HG03039 (cell line): ENCODE data around the gene FHIT.
"Not testable (repeated sequence)": the region's sequence is repeated elsewhere in the genome, so short reads cannot be mapped to it uniquely, and the experiment has no call there.

ENCODE experiments used
- ATAC-seq: cut with Tn5 transposase; IDR thresholded peaks from one replicate; pipeline ENCODE4 v1.9.1; 2021; ENCODE audit warnings: mild to moderate bottlenecking, moderate library complexity; ENCODE audit not compliant: unreplicated experiment

FHIT gene

DNA sequence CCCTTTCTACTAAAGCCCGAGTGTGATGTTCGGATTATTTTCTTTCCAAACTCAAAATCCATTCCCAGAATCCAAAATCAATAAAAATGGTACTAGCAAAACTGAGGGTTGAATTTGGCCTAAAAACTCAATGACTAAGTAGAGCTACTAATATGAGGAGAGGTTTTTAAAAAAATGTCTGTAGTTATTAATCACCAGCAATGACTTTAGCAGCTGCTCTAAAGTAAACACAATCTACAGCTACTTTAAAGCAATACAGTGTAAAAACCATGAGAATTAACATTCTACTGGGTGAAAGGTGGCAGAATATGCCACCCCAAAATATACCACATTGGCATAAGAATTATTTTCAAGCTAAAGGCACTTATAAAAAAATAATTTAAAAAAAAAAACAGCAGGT lies 23.5 kb downstream of the FHIT start:
- no peak for ATAC-seq

DNA sequence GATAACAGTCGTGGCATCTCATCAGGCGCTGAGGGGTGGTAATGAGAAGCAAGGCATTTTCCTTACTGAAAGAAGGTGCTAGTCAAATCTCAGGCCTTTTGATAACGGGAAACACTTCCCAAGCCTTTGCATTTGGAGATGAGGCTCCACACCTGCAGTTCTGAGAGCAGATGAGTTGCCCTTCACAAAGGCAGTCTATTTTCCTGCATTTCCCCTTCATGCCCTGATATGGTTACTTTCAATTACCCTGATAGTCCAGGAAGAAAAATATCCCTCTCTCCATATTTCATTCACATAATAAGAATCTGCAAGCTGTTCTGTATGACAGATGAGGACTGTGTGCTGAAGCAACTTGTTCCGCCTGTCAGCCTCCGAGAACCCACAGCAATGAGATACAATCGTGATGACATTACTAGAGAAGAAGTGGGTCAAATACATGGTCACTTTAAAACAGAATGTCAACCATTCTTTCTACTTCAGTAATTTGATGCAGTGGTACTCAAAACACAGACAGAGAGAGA lies 25.0 kb downstream of the FHIT start:
- ATAC-seq = no peak

DNA sequence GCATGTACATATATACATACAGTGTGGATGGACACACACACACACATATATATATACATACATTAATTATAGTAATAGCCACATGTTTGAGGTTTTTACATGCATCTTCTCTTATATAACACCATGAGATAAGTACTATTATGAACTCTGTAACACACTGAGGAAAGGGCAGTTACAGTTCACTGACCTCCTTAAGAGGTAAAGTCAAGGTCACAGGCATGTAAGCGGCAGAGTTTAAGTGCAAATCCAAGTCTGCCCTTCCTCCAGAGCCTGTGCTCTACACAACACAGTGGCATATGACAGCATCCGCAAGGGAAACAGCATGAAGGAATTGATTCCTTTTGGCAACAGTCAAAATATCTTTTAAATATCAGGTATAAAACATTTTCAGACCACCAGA lies 26.4 kb downstream of the FHIT start:
- ATAC-seq = no peak

DNA sequence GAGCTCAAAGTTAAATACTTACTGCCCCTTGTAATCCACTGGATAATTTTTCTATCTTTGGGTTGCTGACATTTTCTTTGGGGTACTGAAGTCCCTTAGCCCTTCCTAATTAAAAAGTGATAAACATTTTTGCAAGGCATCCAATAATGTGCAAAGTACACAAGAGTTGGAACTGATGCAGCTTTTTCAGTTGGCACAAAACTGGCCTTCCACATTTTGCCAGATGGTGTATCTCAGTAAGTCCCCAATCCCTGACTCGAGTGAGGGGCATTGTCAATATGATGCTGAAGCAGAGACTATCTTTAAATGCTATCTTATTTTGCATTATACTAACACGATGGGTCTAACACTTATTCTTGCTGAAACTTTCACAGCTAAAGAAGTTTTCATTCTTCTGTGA lies 27.8 kb downstream of the FHIT start:
- ATAC-seq = no peak

DNA sequence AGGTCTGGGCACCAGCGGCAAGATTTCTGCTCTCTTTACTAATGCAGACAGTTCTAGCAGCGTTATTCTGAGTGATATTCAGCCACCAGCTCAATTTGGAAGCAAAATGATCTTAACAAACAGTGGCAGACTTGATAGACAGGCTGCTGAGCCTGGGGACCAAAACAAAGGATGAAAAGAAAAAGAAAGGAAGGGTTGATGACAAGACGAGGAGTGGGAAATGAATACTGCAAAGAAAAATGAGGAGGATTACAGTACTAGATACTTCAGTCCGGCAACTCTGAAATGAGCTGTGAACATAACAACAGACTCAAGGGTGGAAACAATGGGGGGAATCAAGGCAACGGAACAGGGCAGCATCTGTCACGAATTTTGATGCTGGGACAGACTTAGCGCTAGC lies 28.8 kb downstream of the FHIT start:
- no peak for ATAC-seq

DNA sequence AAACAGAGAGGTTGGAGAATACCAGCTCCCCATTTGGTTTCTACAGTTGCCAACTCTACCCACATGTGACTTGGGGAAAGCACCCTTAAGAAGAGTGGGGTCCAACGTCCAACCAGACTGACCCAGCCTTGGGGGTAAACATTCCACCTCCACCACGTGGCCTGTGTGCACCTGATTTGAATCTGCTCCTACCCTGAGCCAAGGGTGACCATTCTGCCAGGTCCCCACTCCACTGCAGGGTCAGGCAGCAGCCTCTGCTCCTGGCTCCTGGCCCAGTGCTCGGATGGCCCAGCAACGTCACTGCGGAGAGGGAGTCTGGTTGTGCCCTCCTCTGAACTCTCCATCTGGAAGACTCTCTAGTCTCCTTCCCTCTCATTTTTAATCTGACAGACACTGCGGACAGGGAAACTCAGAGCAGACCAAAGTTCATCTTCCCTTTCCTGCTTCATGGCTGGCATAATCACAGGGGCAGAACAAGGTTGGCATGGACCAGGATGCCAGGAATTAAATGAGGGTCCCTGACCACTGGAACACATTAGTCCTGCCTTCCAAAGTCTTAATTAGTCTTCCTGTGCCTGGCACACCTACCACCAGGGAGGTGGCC lies 29.4 kb downstream of the FHIT start:
- ATAC-seq = no peak

DNA sequence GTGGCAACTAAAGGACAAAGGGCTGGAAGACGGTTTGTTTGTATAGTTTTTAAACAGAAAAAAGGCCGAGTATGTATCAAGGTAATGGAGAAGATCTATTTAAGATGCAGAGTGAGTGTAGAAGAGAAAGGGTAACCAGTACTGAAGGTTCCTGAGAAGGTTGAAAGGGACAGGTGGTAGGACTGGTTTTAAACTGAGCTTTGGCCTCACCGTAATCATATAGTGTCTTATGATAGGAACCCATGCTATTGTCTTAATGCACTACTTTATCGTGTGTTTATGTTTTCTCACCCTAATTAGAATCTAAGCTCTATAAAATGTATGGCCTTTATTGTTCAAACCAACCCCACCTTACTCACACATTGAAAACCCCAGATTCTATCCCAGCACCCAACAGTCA lies 32.7 kb downstream of the FHIT start:
- no peak for ATAC-seq

DNA sequence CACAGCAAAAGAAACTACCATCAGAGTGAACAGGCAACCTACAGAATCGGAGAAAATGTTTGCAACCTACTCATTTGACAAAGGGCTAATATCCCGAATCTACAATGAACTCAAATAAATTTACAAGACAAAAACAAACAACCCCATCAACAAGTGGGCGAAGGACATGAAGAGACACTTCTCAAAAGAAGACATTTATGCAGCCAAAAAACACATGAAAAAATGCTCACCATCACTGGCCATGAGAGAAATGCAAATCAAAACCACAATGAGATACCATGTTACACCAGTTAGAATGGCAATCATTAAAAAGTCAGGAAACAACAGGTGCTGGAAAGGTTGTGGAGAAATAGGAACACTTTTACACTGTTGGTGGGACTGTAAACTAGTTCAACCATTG lies 35.1 kb downstream of the FHIT start:
- not testable (repeated sequence) for ATAC-seq

DNA sequence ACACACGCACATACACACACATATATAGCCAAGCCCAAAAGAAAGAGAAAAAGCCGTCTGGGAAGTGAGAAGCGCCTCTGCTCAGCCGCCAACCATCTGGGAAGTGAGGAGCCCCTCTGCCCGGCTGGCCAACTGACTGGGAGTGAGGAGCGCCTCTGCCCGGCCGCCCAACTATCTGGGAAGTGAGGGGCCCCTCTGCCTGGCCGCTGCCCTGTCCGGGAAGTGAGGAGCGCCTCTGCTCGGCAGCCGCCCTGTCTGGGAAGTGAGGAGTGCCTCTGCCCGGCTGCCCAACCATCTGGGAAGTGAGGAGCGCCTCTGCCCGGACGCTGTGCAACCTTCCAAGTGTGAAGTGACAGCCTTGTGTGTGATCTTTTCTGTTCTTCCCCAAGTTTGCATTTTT lies 49.2 kb downstream of the FHIT start:
- ATAC-seq = no peak

DNA sequence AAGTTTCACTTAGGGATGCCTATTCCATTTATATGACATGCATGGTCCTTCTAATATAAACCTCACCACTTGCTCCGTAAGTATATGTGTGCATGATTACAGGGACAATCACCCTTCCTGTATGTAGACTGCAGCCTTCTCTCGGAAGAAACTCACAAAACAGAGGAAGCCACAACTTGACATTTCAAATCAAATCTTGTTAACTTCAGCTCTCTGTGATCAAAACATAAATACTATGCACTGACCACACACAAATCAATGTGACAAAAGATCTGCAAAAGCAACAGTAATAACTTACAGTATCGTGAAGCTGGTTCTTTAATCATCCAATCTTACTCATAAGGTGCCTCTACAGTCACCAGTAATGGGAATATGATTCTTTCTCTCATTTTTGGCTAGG lies 50.2 kb downstream of the FHIT start:
- ATAC-seq = no peak

DNA sequence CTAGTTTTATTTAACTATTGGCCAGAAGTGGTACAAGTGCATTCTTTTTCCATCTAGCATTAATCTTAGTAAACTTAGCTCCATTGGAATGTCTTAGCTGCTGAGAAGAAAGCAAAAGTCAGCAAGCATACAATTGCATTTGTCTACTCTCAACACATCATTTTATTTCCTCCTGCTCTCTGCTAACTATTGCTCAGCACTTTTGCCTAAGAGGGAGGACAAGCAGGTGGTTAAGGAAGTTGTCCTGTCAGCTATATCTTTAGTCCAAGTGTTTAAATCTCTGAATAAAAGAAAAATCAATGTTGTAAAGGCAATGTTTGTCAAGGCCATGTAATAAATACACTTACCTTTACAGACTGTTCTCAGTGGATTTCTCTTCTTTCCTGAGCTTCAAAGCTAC lies 51.0 kb downstream of the FHIT start:
- ATAC-seq = no peak

DNA sequence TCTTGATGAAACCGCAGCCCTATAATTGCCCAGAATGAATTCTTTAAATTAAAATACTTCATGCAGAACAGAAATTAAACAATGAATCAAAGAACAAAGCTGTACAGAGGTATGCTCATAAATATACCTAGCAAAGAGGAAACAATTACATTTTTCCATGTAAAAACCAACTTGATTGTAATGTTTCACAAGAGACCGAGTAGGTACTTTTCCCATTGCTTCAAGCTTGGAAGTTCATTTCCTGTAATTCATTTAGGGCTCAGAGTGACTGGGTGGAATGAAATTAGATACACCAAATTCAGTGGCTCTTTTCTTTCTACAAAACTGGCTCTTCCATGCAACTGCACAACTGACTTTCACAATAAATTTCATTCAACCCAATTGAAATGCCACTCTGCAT lies 51.4 kb downstream of the FHIT start:
- ATAC-seq = no peak

DNA sequence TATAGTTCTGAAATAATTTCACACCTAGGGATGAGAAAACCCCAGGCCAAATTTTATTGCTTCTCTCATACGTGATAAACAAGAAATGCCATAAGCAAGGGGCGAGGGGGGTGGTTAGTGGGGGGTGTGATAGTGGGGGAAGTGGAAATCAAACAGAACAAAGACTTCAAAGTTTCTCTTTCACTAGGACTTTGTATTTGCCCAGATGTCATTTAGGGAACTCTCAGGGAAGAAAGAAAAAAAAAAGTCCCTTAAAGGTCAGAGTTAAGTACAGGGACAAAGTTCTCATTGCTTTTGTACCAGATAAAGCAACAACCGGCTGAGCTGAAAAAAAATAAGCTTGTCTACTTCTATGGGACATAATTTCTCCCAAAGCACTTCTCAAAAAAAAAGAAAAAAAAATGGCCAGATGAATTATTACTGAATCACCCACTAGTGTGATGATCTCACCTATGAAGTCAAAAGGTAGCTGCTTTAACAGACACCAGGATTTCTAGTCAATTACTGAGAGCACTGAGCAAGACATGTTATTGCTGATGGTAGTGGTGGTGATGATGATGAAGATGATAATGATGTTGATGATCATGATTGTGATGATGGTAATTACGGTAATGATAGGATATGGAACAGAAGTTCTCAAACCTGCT lies 56.2 kb downstream of the FHIT start:
- ATAC-seq = no peak

DNA sequence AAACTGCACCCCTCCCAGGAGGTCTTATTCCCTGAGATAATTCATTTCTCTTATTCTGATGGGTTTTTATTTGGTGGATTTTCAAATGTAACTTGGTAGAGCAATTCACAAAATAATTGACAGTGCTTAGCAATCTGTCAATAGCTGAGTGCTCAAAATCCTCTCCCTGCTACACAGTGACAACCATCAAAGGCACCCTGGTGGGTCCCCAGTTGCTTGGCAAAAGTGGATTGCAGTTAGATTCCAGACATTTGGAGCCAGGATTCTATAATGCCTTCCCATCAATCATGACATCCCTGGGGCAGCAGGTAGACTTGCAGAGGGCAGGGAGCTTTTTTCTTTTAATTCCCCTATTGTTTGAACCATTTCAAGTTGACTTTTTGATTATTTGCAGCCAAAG lies 59.0 kb downstream of the FHIT start:
- no peak for ATAC-seq

DNA sequence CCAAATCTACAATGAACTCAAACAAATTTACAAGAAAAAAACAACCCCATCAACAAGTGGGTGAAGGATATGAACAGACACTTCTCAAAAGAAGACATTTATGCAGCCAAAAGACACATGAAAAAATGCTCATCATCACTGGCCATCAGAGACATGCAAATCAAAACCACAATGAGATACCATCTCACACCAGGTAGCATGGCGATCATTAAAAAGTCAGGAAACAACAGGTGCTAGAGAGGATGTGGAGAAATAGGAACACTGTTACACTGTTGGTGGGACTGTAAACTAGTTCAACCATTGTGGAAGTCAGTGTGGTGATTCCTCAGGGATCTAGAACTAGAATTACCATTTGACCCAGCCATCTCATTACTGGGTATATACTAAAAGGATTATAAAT lies 61.0 kb downstream of the FHIT start:
- not testable (repeated sequence) for ATAC-seq

DNA sequence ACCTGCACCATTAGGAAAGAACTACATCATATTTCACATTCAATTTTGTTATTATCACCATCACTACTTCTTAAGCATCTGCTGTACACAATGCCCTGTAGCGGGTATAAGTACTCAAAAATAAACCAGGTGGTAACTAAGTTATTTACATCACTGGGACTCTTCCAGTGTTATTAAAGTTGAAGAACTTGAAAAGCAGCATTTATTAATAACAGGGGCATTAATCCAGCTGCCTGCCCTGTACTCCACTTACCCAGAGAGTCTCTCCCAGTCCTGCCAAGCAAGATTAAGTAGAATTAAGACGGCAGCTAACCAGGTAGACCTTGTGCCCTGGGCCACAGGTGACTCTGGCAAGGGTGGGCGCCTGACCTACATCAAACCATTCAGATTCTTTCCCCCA lies 65.2 kb downstream of the FHIT start:
- ATAC-seq = no peak

DNA sequence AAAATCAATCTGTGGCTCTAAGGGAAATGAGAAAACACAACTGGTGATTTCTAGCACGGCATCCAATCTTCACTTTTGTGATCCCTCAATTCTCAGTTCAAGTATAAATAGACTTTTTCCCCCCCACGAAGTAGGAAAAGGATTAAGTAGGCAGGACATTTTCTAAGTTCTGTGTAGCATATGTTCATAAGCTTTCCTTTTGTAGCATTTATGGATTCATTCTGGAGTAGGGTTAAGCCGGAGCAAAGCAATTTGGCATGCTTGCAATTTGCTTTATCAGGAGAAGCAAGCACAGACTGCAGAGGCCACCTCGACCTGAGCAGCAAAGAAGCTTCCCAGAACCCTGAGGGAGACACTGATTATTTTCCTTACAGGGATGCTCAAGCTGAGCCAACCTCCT lies 66.3 kb downstream of the FHIT start:
- no peak for ATAC-seq

DNA sequence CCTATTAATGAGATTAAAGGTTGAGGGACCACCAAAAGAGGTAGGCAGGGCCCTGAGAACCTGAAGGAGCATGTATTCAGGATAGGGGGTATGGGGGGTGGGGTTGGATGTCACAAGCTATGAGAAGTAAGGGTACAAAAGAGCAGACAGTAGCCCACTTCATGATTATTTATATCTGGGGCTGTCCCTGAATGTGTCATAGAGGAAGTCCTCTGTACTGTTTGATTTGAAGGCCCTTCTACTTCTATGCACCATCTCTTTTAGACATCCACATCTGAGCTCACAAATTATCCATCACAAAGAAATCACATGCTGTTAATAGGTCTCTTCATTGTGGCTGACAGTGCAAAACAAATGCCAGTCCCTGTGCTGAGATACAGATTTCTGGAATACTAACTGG lies 68.6 kb downstream of the FHIT start:
- no peak for ATAC-seq

DNA sequence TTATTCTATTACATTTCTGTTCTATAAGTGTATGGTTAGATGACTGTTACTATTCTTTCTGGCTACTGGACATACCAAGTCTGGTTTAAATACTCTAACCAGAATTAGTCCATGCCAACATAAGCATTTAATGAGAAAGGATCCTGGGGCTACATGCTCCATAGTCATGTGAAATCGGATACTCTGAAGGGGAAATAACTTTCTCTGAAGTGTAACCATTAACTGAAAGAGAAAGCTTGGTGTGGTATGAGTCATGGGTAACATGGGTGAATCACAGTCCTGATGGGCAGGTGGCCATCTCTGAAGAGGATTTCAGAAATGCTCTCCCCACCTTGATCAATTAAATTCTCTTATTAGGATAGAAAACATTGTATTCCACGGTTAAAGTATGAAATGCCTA lies 69.4 kb downstream of the FHIT start:
- peak; percentile 98 for ATAC-seq

DNA sequence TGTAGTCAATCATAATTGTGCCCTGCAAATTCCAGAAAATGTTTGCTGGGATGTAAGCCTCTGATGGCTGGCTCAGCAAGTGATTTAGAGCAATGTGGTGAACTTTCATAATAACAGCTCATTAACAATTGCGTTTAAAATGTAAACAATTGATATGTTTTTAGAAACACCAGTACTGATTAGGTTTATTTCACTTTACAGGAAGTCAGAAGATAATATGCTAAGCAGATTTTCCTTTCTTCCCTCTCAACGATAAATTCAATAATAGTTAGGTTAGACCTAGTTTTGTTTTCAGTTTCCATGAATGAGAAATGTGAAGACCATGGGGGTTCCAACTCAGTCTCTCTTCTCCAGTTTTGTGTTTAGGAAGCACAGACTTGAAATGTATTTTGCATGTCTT lies 71.0 kb downstream of the FHIT start:
- no peak for ATAC-seq

DNA sequence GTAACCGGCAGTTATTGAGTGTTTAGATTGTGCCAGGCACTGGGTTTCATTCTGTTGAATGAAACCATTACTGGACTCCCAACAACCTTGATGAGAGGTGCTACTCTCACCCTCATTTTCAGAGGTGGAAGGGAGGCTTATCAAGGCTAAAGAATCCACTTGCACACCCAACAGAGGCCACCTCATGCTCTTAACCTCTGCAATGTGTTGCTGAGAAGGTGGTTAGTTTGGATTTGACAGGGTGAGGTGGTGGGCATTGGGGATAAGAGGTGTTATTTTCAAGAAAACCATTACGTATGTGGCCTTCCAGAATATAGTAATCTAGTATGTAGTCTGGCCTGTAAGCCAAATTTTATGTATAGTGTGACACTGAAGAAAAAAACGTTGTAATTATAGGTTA lies 73.1 kb downstream of the FHIT start:
- ATAC-seq = no peak

DNA sequence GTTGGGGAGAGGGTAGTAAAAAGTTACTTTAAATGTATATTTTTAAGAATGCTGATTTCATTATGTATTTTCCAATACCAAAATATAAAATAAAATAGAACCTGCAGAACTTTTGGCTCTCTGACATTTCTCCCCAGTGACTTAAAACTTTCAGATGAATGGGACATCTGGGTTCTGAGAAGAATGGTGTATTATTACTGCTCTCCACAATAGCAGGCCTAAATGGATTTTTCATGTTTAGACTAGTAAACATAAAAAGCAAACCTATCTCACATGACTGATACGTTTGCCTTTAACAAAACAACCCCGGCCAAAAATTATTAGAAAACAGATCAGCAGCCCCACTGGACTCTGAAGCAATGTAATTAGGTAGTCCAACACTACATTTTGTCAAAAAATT lies 73.8 kb downstream of the FHIT start:
- ATAC-seq = no peak

DNA sequence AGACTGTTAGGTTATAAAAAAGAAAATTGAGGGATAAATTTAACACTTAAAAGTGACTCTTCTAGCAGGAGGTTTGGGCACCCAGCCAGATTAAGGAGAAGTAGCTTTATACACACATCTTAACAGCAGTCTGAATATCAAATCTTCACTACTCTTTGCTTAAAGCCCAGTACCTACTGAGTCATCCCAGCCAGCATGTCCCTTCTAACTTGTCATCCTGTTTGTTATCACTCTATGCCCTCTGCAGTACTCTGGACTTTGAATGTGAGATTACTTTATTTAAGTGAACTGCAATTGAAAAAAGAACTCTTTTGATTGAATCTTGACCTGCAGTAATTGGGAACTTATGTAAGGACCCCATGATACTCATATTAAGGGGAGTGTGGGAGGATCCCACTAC lies 77.6 kb downstream of the FHIT start:
- no peak for ATAC-seq
